Measurements from ENCODE around the gene ANKS3. TPM values are rescaled to one million over a fixed set of nuclear protein-coding genes. Genes with fewer than 3 reads are reported as not detected.

Gene ANKS3
- total RNA-seq, 1 experiment from 2014 or later, result 32.8 TPM

DNA sequence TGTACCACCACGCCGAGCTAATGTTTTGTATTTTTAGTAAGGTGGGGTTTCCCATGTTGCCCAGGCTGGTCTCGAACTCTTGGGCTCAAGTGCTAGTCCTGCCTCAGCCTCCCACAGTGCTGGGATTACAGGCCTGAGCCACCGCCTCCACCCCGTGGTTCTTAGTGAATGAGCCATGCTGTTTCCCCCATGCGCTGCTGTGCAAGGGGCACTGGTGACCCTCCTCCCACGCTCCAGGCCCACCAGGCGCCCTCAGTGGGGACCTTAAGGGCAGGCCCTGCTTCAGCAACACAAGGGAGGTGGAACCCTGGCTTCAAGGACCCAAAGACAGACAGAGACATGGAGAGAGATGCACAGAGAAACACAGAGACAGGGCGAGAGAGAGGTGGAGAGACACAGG is 56.1 kb downstream of the ANKS3 start:
- Histone ChIP-seq H3K9me2 (ENCODE audit: insufficient read depth) (no peaks in the 10 kb centered on the region), H2AFZ (no peak overlapping the region), H3F3A (ENCODE audit: insufficient read depth, low read depth) (peaks cover 40% of the 10 kb centered on the region), H3K36me3 (ENCODE audit: low read depth) (no peaks in the 10 kb centered on the region; the same call in 1 of the 2 replicates), H3K27ac (no peak overlapping the region), H3K27me3 (ENCODE audit: insufficient read depth, low read depth) (no peaks in the 10 kb centered on the region), H4K20me1 (ENCODE audit: insufficient read depth) (no peaks in the 10 kb centered on the region), H3K4me1 (replicated peaks; ENCODE audit: insufficient read depth) (peaks cover 37% of the 10 kb centered on the region), H3K4me2 (no peak overlapping the region), H3K9me3 (ENCODE audit: insufficient read depth, low read depth) (no peaks in the 10 kb centered on the region), H3K79me2 (ENCODE audit: low read depth) (no peaks in the 10 kb centered on the region), H3K4me3 (no peak overlapping the region)
- POLR2A ChIA-PET (ENCODE audit: unreplicated experiment), result no interaction called here
- TF ChIP-seq EZH2 (IDR thresholded peaks at IDR 0.05; ENCODE audit: low read depth), result no peak
- TF ChIP-seq, protein P1, sequence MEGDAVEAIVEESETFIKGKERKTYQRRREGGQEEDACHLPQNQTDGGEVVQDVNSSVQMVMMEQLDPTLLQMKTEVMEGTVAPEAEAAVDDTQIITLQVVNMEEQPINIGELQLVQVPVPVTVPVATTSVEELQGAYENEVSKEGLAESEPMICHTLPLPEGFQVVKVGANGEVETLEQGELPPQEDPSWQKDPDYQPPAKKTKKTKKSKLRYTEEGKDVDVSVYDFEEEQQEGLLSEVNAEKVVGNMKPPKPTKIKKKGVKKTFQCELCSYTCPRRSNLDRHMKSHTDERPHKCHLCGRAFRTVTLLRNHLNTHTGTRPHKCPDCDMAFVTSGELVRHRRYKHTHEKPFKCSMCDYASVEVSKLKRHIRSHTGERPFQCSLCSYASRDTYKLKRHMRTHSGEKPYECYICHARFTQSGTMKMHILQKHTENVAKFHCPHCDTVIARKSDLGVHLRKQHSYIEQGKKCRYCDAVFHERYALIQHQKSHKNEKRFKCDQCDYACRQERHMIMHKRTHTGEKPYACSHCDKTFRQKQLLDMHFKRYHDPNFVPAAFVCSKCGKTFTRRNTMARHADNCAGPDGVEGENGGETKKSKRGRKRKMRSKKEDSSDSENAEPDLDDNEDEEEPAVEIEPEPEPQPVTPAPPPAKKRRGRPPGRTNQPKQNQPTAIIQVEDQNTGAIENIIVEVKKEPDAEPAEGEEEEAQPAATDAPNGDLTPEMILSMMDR (conservative IDR thresholded peaks at IDR 0.05), result no peak
- CTCF ChIA-PET, result no interaction called here
- intact Hi-C loops (cut with micrococcal nuclease; ENCODE audit: unreplicated experiment), result no loop called here
- DNase-seq, result no peak
- no TSS peak for BruUV-seq (replicated peaks)

DNA sequence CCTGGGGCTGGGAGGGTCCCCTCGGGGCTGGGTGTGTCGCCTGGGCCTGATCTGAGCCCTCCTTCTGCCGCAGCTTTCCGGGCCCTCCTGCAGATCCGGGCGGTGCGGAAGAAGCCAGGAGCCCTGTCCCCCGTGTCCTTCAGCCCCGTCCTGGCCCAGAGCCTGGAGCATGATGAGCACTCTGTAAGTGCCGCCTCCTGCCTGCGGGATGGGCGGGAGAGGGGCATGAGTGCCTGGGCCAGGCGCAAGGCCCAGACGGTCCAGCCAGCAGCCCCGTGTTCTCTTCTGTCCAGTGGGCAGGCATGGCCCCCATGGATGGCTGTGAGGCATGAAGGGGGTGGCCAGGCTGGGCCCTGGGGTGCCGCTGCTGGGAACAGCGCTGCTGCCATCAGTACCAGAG is 56.7 kb downstream of the ANKS3 start:
- CTCF ChIA-PET, result no interaction called here
- Histone ChIP-seq H3K9me2 (ENCODE audit: insufficient read depth) (no peaks in the 10 kb centered on the region), H3K4me2 (no peak overlapping the region), H3K27me3 (ENCODE audit: insufficient read depth, low read depth) (no peaks in the 10 kb centered on the region), H3K4me1 (replicated peaks; ENCODE audit: insufficient read depth) (peaks cover 31% of the 10 kb centered on the region), H3K4me3 (no peak overlapping the region), H4K20me1 (ENCODE audit: insufficient read depth) (no peaks in the 10 kb centered on the region), H3K27ac (no peak overlapping the region), H2AFZ (no peak overlapping the region), H3K36me3 (ENCODE audit: low read depth) (no peaks in the 10 kb centered on the region; the same call in 1 of the 2 replicates), H3K9me3 (ENCODE audit: insufficient read depth, low read depth) (no peaks in the 10 kb centered on the region), H3K79me2 (ENCODE audit: low read depth) (no peaks in the 10 kb centered on the region), H3F3A (ENCODE audit: insufficient read depth, low read depth) (peaks cover 34% of the 10 kb centered on the region)
- POLR2A ChIA-PET (ENCODE audit: unreplicated experiment), result no interaction called here
- BruUV-seq (replicated peaks), result no TSS peak
- TF ChIP-seq, protein P1 (conservative IDR thresholded peaks at IDR 0.05), result no peak
- TF ChIP-seq EZH2 (IDR thresholded peaks at IDR 0.05; ENCODE audit: low read depth), result no peak
- intact Hi-C loops (cut with micrococcal nuclease; ENCODE audit: unreplicated experiment), result no loop called here
- DNase-seq, result no peak

DNA sequence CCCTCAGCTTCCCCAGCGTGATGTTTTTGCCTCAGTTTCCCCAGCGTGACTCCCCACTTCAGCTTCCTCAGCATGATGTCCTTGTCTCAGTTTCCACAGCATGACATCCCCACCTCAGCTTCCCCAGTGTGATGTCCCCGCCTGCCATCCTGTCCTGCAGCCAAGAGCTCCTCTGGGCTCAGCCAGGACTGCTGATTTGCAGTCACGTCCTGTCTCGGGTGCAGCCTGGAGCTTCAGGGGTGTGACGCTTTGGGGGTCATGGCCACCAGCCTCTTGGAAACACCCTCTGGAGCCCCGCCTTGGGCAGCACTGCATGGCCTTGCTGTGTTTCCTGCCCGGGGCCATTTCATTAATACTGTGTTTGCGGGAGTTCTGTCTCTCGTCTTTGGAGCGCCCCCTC is 57.2 kb downstream of the ANKS3 start:
- no peaks in the 10 kb centered on the region for H3K9me3 ChIP-seq (ENCODE audit: insufficient read depth, low read depth)
- no peaks in the 10 kb centered on the region for H3K9me2 ChIP-seq (ENCODE audit: insufficient read depth)
- intact Hi-C loops (cut with micrococcal nuclease; ENCODE audit: unreplicated experiment), result no loop called here
- H3K79me2 ChIP-seq (ENCODE audit: low read depth), result no peaks in the 10 kb centered on the region
- CTCF ChIA-PET, result no interaction called here
- no peak overlapping the region for H3K4me3 ChIP-seq
- H3F3A ChIP-seq (ENCODE audit: insufficient read depth, low read depth), result peaks cover 33% of the 10 kb centered on the region
- no peaks in the 10 kb centered on the region for H3K27me3 ChIP-seq (ENCODE audit: insufficient read depth, low read depth)
- H3K27ac ChIP-seq, result no peak overlapping the region
- DNase-seq, result no peak
- POLR2A ChIA-PET (ENCODE audit: unreplicated experiment), result no interaction called here
- H4K20me1 ChIP-seq (ENCODE audit: insufficient read depth), result no peaks in the 10 kb centered on the region
- H3K4me2 ChIP-seq, result no peak overlapping the region
- H2AFZ ChIP-seq, result no peak overlapping the region
- peaks cover 30% of the 10 kb centered on the region for H3K4me1 ChIP-seq (replicated peaks; ENCODE audit: insufficient read depth)
- no peaks in the 10 kb centered on the region; the same call in 1 of the 2 replicates for H3K36me3 ChIP-seq (ENCODE audit: low read depth)
- BruUV-seq (replicated peaks), result no TSS peak
- TF ChIP-seq, protein P1 (conservative IDR thresholded peaks at IDR 0.05), result no peak
- no peak for TF ChIP-seq EZH2 (IDR thresholded peaks at IDR 0.05; ENCODE audit: low read depth)
